GM12864 (cell line): ENCODE data around the gene ZBTB39.
"Not testable (repeated sequence)": the region's sequence is repeated elsewhere in the genome, so short reads cannot be mapped to it uniquely, and the experiment has no call there.

Experiments
- DNase-seq: peaks from one replicate; pipeline ENCODE4 v3.0.0-alpha.2; 2011; ENCODE audit warnings: low read depth
- H3K4me3 ChIP-seq: 2 replicates; pipeline ENCODE4 v1.5.1; 2011; ENCODE audit warnings: mild to moderate bottlenecking, low read depth, low read length, control low read depth
- TF ChIP-seq, protein P1 (sequence below): IDR thresholded peaks from 2 replicates; pipeline ENCODE4 v1.5.1; 2011; ENCODE audit warnings: low read depth, mild to moderate bottlenecking, moderate library complexity, low read length, control low read depth, inconsistent platforms; ENCODE audit errors: missing control alignments

The ZBTB39 gene

DNA sequence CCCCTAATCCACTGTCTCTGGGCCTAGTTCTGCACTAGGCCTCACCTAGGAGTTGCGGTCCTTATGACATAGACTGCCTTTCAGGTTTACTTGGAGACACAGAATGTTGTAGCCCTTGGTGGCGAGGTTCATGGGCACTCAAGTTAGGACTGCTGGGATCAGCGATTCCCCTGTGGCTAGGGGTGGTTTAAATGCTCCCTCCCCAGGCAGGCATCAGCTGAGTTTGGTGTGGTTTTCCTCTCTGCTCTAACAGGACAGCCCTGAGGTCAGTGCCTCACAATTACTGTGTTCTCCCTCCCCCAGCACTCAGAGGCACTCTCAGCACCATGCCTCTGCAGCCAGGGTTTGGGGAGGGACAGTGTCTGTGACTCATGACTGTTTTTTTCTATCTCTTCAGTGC, 26.7 kb downstream of the ZBTB39 start:
- no peak for DNase-seq
- TF ChIP-seq, protein P1, sequence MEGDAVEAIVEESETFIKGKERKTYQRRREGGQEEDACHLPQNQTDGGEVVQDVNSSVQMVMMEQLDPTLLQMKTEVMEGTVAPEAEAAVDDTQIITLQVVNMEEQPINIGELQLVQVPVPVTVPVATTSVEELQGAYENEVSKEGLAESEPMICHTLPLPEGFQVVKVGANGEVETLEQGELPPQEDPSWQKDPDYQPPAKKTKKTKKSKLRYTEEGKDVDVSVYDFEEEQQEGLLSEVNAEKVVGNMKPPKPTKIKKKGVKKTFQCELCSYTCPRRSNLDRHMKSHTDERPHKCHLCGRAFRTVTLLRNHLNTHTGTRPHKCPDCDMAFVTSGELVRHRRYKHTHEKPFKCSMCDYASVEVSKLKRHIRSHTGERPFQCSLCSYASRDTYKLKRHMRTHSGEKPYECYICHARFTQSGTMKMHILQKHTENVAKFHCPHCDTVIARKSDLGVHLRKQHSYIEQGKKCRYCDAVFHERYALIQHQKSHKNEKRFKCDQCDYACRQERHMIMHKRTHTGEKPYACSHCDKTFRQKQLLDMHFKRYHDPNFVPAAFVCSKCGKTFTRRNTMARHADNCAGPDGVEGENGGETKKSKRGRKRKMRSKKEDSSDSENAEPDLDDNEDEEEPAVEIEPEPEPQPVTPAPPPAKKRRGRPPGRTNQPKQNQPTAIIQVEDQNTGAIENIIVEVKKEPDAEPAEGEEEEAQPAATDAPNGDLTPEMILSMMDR = no peak
- H3K4me3 ChIP-seq = no peak overlapping the region

- TF ChIP-seq, protein P1 = no peak
- H3K4me3 ChIP-seq = no peak overlapping the region
- DNase-seq = no peak
These were observed 27.8 kb downstream of the ZBTB39 start for GRCh38 chr12:56978397-56979138.

GRCh38 chr12:56977361-56977760, 29.0 kb downstream of the ZBTB39 start:
- not testable (repeated sequence) for DNase-seq, H3K4me3 ChIP-seq

DNA sequence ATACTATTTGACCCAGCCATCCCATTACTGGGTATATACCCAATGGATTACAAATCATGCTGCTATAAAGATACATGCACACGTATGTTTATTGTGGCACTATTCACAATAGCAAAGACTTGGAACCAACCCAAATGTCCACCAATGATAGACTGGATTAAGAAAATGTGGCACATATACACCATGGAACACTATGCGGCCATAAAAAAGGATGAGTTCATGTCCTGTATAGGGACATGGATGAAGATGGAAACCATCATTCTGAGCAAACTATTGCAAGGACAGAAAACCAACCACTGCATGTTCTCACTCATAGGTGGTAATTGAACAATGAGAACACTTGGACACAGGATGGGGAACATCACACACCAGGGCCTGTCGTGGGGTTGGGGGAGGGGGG, 32.1 kb downstream of the ZBTB39 start:
- H3K4me3 ChIP-seq, DNase-seq: not testable (repeated sequence)

DNA sequence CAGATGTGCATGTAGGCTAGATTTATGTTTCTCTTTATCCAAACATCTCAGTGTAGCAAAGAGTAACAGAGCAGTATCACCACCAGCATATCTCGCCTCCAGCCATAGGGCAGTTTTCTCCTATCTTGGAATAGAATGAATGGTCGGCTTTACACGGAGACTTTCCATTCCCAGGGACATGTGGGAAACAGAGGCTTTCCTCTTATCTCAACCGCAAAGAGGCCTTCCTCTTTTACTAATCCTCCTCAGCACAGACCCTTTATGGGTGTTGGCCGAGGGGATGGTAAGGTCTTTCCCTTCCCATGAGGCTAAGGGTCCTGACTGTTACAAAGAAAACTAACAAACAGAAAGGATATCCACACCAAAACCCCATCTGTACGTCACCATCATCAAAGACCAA, 37.4 kb downstream of the ZBTB39 start:
- not testable (repeated sequence) for H3K4me3 ChIP-seq, DNase-seq

- H3K4me3 ChIP-seq, DNase-seq: not testable (repeated sequence)
These were observed 40.2 kb downstream of the ZBTB39 start for GRCh38 chr12:56965997-56966642.

DNA sequence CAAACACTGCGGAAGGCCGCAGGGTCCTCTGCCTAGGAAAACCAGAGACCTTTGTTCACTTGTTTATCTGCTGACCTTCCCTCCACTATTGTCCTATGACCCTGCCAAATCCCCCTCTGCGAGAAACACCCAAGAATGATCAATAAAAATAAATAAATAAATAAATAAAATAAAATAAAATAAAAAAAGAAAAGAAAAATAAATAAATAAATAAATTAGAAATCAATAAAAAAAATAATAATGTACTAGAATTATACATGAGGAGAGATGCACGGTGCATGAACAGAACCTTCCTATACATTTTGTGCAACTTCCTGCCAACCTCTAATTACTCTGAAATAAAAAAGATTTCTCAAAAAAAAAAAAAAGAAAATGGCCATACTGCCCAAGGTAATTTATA, 41.2 kb downstream of the ZBTB39 start:
- H3K4me3 ChIP-seq, DNase-seq: not testable (repeated sequence)

GRCh38 chr12:56963557-56963956, 42.8 kb downstream of the ZBTB39 start:
- DNase-seq = not testable (repeated sequence)

GRCh38 chr12:56962247-56962646, 44.1 kb downstream of the ZBTB39 start:
- DNase-seq, H3K4me3 ChIP-seq: not testable (repeated sequence)

More at GRCh38 chr12:56963557-56963956, 42.8 kb downstream of the ZBTB39 start:
- H3K4me3 ChIP-seq = not testable (repeated sequence)

- TF ChIP-seq, protein P1 = no peak
- no peak overlapping the region for H3K4me3 ChIP-seq
- no peak for DNase-seq
These were observed 47.9 kb downstream of the ZBTB39 start for GRCh38 chr12:56958422-56958821.
